Sigmoid colon (tissue), 4 donors: ENCODE results near the gene KLHL2.

ENCODE experiments used
- EP300 ChIP-seq, 4 donors: sonication (generic); formaldehyde crosslinking; IDR thresholded peaks; one replicate each; pipeline ENCODE4 v1.6.1; 2017; ENCODE audit warnings: antibody characterized with exemption in 4 of 4
- POLR2A ChIP-seq, 2 donors: fragments of 450-650 bp; IDR thresholded peaks; one replicate each; pipeline ENCODE4 v1.6.1; 2016; ENCODE audit warnings: antibody characterized with exemption in 2 of 2, mild to moderate bottlenecking in 2 of 2, moderate library complexity in 2 of 2
- TF ChIP-seq, protein P1 (sequence below), 4 experiments: fragments of 450-650 bp in 3 of 4; fragments of 200-600 bp in 1 of 4; IDR thresholded peaks; one replicate each; pipeline ENCODE4 v1.5.1; 2016 to 2019; ENCODE audit warnings: antibody characterized with exemption in 4 of 4, mild to moderate bottlenecking in 3 of 4, moderate library complexity in 2 of 4

DNA sequence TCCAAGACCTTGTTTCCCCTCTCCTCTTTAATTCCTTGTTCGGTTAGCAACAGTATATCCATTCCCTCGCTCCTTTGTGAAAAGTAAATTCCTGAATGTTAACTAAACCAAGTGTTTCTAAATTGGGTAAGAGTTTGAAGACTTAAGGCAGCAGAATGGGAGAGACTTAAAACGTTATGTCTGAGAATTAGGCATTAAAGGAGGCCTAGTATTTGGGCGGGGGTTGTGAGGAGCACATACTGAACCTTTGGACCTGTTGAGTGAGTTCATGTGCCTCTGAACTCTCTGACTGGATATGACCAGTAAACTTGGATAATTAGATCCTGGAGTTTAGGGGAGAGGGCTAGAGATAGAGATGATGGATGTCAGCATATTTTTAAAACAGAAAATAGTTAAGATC, 121.3 kb downstream of the KLHL2 start:
- TF ChIP-seq, protein P1, sequence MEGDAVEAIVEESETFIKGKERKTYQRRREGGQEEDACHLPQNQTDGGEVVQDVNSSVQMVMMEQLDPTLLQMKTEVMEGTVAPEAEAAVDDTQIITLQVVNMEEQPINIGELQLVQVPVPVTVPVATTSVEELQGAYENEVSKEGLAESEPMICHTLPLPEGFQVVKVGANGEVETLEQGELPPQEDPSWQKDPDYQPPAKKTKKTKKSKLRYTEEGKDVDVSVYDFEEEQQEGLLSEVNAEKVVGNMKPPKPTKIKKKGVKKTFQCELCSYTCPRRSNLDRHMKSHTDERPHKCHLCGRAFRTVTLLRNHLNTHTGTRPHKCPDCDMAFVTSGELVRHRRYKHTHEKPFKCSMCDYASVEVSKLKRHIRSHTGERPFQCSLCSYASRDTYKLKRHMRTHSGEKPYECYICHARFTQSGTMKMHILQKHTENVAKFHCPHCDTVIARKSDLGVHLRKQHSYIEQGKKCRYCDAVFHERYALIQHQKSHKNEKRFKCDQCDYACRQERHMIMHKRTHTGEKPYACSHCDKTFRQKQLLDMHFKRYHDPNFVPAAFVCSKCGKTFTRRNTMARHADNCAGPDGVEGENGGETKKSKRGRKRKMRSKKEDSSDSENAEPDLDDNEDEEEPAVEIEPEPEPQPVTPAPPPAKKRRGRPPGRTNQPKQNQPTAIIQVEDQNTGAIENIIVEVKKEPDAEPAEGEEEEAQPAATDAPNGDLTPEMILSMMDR (IDR thresholded peaks at IDR 0.05): no peak
- TF ChIP-seq POLR2A (IDR thresholded peaks at IDR 0.05) (no peak), EP300 (IDR thresholded peaks at IDR 0.05) (no peak)
